CD14-positive monocyte (primary cell): ENCODE data around the gene HOXC9. TPM values are rescaled to one million over a fixed set of nuclear protein-coding genes. Genes with fewer than 3 reads are reported as not detected.

Experiments
- DNase-seq, 3 donors: peaks; one replicate each; pipeline ENCODE4 v3.0.0-alpha.2; 2011 to 2022
- H2AFZ ChIP-seq: 2 replicates; pipeline ENCODE4 v1.6.0; 2012; ENCODE audit warnings: mild to moderate bottlenecking, low read depth, low read length, inconsistent platforms; ENCODE audit not compliant: insufficient read depth, poor library complexity, severe bottlenecking
- H3K27ac ChIP-seq, 2 donors: 1 replicate in 1 of 2; 2 replicates in 1 of 2; pipeline ENCODE4 v1.5.1; 2012 to 2013; ENCODE audit warnings: low read length in 2 of 2, control low read depth in 1 of 2, inconsistent platforms in 1 of 2, low read depth in 1 of 2, mild to moderate bottlenecking in 1 of 2
- H3K27me3 ChIP-seq, 2 donors: one replicate each; pipeline versions ENCODE4 v1.6.0 to v1.6.1; 2011 to 2013; ENCODE audit warnings: low read length in 2 of 2; ENCODE audit not compliant: control insufficient read depth in 2 of 2, insufficient read depth in 2 of 2
- H3K36me3 ChIP-seq, 2 donors: replicated peaks in 1 of 2; 1 replicate in 1 of 2; 2 replicates in 1 of 2; pipeline versions ENCODE4 v1.5.1 to v1.6.1; 2012 to 2013; ENCODE audit warnings: low read length in 2 of 2, control low read depth in 1 of 2, inconsistent platforms in 1 of 2, mild to moderate bottlenecking in 1 of 2; ENCODE audit not compliant: insufficient read depth in 2 of 2, control insufficient read depth in 1 of 2
- H3K4me1 ChIP-seq, 2 donors: 1 replicate in 1 of 2; 2 replicates in 1 of 2; pipeline versions ENCODE4 v1.5.1 to v1.6.1; 2012 to 2013; ENCODE audit warnings: low read length in 2 of 2, control low read depth in 1 of 2, inconsistent platforms in 1 of 2, mild to moderate bottlenecking in 1 of 2, moderate library complexity in 1 of 2; ENCODE audit not compliant: insufficient read depth in 2 of 2, control insufficient read depth in 1 of 2
- H3K4me2 ChIP-seq: replicated peaks from 2 replicates; pipeline ENCODE3; 2012; ENCODE audit warnings: low read length, moderate library complexity, mild to moderate bottlenecking; ENCODE audit not compliant: poor library complexity, severe bottlenecking; ENCODE audit errors: extremely low read depth
- H3K4me3 ChIP-seq, 3 experiments: fragments of 200-600 bp in 1 of 3; sonication (generic) in 1 of 3; replicated peaks in 1 of 3; 1 replicate in 2 of 3; 2 replicates in 1 of 3; pipeline ENCODE4 v1.5.1; 2011 to 2013; ENCODE audit warnings: low read length in 3 of 3, mild to moderate bottlenecking in 3 of 3, control low read depth in 2 of 3, low read depth in 2 of 3, inconsistent platforms in 1 of 3, moderate library complexity in 1 of 3
- H3K79me2 ChIP-seq: 2 replicates; pipeline ENCODE4 v1.6.0; 2012; ENCODE audit warnings: mild to moderate bottlenecking, control low read depth, inconsistent platforms, low read length, moderate library complexity; ENCODE audit not compliant: insufficient read depth
- H3K9ac ChIP-seq: 2 replicates; pipeline ENCODE4 v1.6.0; 2017; ENCODE audit warnings: low read length, mild to moderate bottlenecking; ENCODE audit not compliant: insufficient read depth, poor library complexity, severe bottlenecking
- H3K9me3 ChIP-seq, 2 donors: replicated peaks in 1 of 2; 1 replicate in 1 of 2; 2 replicates in 1 of 2; pipeline versions ENCODE4 v1.5.1 to v1.6.1; 2012 to 2013; ENCODE audit warnings: low read length in 2 of 2, control low read depth in 1 of 2; ENCODE audit not compliant: control insufficient read depth in 1 of 2, insufficient read depth in 1 of 2
- H4K20me1 ChIP-seq: 2 replicates; pipeline ENCODE4 v1.6.0; 2012; ENCODE audit warnings: mild to moderate bottlenecking, low read length, control low read depth, moderate library complexity; ENCODE audit not compliant: insufficient read depth
- H3K27ac Mint-ChIP-seq, 7 donors: one replicate each; pipeline ENCODE4 v1.8.0; 2020; ENCODE audit warnings: mild to moderate bottlenecking in 7 of 7, mixed read lengths in 7 of 7, moderate library complexity in 6 of 7, inconsistent platforms in 2 of 7
- H3K27me3 Mint-ChIP-seq, 3 donors: one replicate each; pipeline ENCODE4 v1.8.0; 2021 to 2022; ENCODE audit warnings: low read depth in 3 of 3, mild to moderate bottlenecking in 3 of 3, mixed read lengths in 3 of 3, moderate library complexity in 3 of 3, inconsistent platforms in 1 of 3
- H3K36me3 Mint-ChIP-seq, 2 donors: one replicate each; pipeline ENCODE4 v1.8.0; 2020; ENCODE audit warnings: mixed read lengths in 2 of 2, inconsistent platforms in 1 of 2, mild to moderate bottlenecking in 1 of 2
- H3K4me1 Mint-ChIP-seq: one replicate; pipeline ENCODE4 v1.8.0; 2020; ENCODE audit warnings: mild to moderate bottlenecking, mixed read lengths
- H3K4me3 Mint-ChIP-seq, 2 donors: one replicate each; pipeline ENCODE4 v1.8.0; 2020; ENCODE audit warnings: mild to moderate bottlenecking in 2 of 2, mixed read lengths in 2 of 2, moderate library complexity in 1 of 2
- H3K9me3 Mint-ChIP-seq, 7 donors: one replicate each; pipeline ENCODE4 v1.8.0; 2020 to 2022; ENCODE audit warnings: mixed read lengths in 7 of 7, mild to moderate bottlenecking in 6 of 7, moderate library complexity in 6 of 7, inconsistent platforms in 2 of 7
- CTCF ChIP-seq: fragments of 200-600 bp; IDR thresholded peaks from one replicate; pipeline ENCODE4 v1.8.0; 2022; ENCODE audit warnings: antibody characterized with exemption, mild to moderate bottlenecking
- WGBS: methylation state at CpG from one replicate; pipeline ENCODE4 v1.1.5; 2013; ENCODE audit warnings: missing lambda C conversion rate; ENCODE audit not compliant: insufficient coverage; 5-methylcytosine and 5-hydroxymethylcytosine counted together
- intact Hi-C, 2 donors: fragments of 100-400 bp; cut with micrococcal nuclease; formaldehyde crosslinking; loops; one replicate each; pipeline versions ENCODE4 v1.15.0 to v1.15.1; 2023
- polyA plus RNA-seq, 3 donors: library from polyadenylated mRNA; depleted of rRNA in 1 of 3; unstranded in 2 of 3; stranded (reverse) in 1 of 3; fragments of 300-500 nt in 2 of 3; fragments of >200 nt in 1 of 3; fragmentation: Illumina TruSeq in 2 of 3; gene quantifications; 1 replicate in 2 of 3; 2 replicates in 1 of 3; pipeline ENCODE4 v1.2.3, GENCODE V29; 2012 to 2021

The HOXC9 gene
- polyA plus RNA-seq, 3 donors = not detected

GRCh38 chr12:53966385-53967133 lies 33.4 kb upstream of the HOXC9 start:
- no peak overlapping the region for H2AFZ ChIP-seq
- H3K4me2 ChIP-seq = no peak overlapping the region
- peaks cover 4 to 19% of the 10 kb centered on the region in 2 donors for H3K36me3 Mint-ChIP-seq
- H3K4me3 ChIP-seq = no peak overlapping the region
- H3K27ac Mint-ChIP-seq = peak overlapping the region in 2 of 7 donors; percentile 28 to 70
- no peak overlapping the region for H3K27ac ChIP-seq
- H4K20me1 ChIP-seq = no peaks in the 10 kb centered on the region
- H3K36me3 ChIP-seq = no peaks in the 10 kb centered on the region
- peaks cover 30% of the 10 kb centered on the region for H3K4me1 Mint-ChIP-seq
- no peak for DNase-seq
- H3K79me2 ChIP-seq = no peaks in the 10 kb centered on the region
- TF ChIP-seq CTCF = no peak
- intact Hi-C loops = no loop called here
- H3K27me3 ChIP-seq = peaks cover 99 to 100% of the 10 kb centered on the region in 2 donors
- peak overlapping the region in 1 of 2 donors; percentile 85 for H3K4me3 Mint-ChIP-seq
- H3K4me1 ChIP-seq = no peaks in the 10 kb centered on the region
- peaks cover 7 to 84% of the 10 kb centered on the region in 2 donors for H3K9me3 ChIP-seq
- 4% methylated on average over 27 of the region's 36 CpGs for WGBS
- no peak overlapping the region for H3K9ac ChIP-seq
- H3K9me3 Mint-ChIP-seq = peaks cover 3 to 65% (median 36%) of the 10 kb centered on the region in 7 donors
- peaks cover 98 to 99% (median 99%) of the 10 kb centered on the region in 3 donors for H3K27me3 Mint-ChIP-seq

- Histone ChIP-seq H3K9me3 (peaks cover 7 to 86% of the 10 kb centered on the region in 2 donors), H2AFZ (no peak overlapping the region), H3K27me3 (peaks cover 100% of the 10 kb centered on the region in 2 donors), H3K36me3 (no peaks in the 10 kb centered on the region), H3K79me2 (no peaks in the 10 kb centered on the region), H3K4me2 (no peak overlapping the region), H3K4me3 (no peak overlapping the region), H4K20me1 (no peaks in the 10 kb centered on the region), H3K4me1 (no peaks in the 10 kb centered on the region), H3K27ac (no peak overlapping the region), H3K9ac (no peak overlapping the region)
- no peak for TF ChIP-seq CTCF
- Mint-ChIP-seq H3K27me3 (peaks cover 99 to 100% (median 100%) of the 10 kb centered on the region in 3 donors), H3K4me1 (peaks cover 30% of the 10 kb centered on the region), H3K36me3 (peaks cover 4 to 24% of the 10 kb centered on the region in 2 donors), H3K4me3 (peak overlapping the region; percentile 11 to 85), H3K27ac (no peak overlapping the region), H3K9me3 (peaks cover 3 to 72% (median 39%) of the 10 kb centered on the region in 7 donors)
- no peak for DNase-seq
- 0% methylated on average over 1 of the region's 5 CpGs for WGBS
- intact Hi-C loops = no loop called here
Observed at GRCh38 chr12:53967421-53967925, 32.5 kb upstream of the HOXC9 start.
